ENCODE data around the gene CSTPP1. TPM values are rescaled to one million over a fixed set of nuclear protein-coding genes. Genes with fewer than 3 reads are reported as not detected.

The CSTPP1 gene
- polyA plus RNA-seq, 1 donor (not counting 4 experiments of a cell fraction or from before 2014, with no cell fraction given) = 20.0 TPM

DNA sequence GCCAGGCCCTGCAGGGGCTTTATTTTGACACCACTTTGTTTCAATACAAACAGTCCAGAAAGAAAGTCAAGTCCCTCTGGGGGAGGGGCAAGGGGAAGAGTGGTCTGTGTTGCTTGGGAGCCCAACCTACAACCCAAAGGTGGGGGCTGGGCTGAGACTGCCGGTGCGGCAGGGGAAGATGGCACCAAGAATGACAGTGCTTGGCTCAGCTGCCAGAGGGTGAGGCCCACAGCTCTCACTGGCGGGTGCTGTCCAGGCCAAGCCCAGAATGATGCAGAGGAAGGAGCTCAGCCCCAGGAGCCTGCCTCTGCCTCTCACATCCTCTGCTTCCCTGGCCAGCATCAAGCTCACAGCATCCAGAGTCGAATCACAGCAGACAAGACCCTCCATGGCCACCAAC lies 227.8 kb downstream of the CSTPP1 start:
- DNase-seq (ENCODE audit: low read depth, low spot score) = no peak
- H3K9me3 ChIP-seq (ENCODE audit: control insufficient read depth, low read depth, low read length) = no peaks in the 10 kb centered on the region
- dilution Hi-C loops (cut with MboI; ENCODE audit: extremely low pct_ligation_motif_present, low sequenced_read_pairs) = no loop called here
- no peaks in the 10 kb centered on the region for H3K27me3 ChIP-seq (ENCODE audit: control insufficient read depth, extremely low read depth, insufficient read depth, low read length)
- H2AFZ ChIP-seq (ENCODE audit: control insufficient read depth, low read length) = no peak overlapping the region
- H3K4me2 ChIP-seq (ENCODE audit: control insufficient read depth, extremely low read depth, insufficient read depth, low read depth, low read length) = no peak overlapping the region
- peaks cover 40 to 41% of the 10 kb centered on the region in 2 experiments for H3K36me3 ChIP-seq (ENCODE audit: control insufficient read depth in 2 of 2, extremely low read depth in 1 of 2, insufficient read depth in 2 of 2, low read length in 2 of 2)
- H4K20me1 ChIP-seq (ENCODE audit: control insufficient read depth, extremely low read depth, insufficient read depth, low read length) = no peaks in the 10 kb centered on the region
- H3K4me3 ChIP-seq (ENCODE audit: control insufficient read depth in 2 of 3, extremely low read depth in 1 of 3, insufficient read depth in 2 of 3, low read depth in 1 of 3, low read length in 3 of 3) = no peak overlapping the region
- TF ChIP-seq CTCF (optimal IDR thresholded peaks at IDR 0.05 in 1 of 3, IDR thresholded peaks at IDR 0.05 in 1 of 3, conservative IDR thresholded peaks at IDR 0.05 in 1 of 3; ENCODE audit: extremely low read depth in 1 of 3, insufficient read depth in 2 of 3, low read length in 3 of 3) = no peak
- no peak for TF ChIP-seq EZH2 (IDR thresholded peaks at IDR 0.05; ENCODE audit: low read length)
- no peak for FAIRE-seq
- no peaks in the 10 kb centered on the region for H3K4me1 ChIP-seq (ENCODE audit: control insufficient read depth, extremely low read depth, insufficient read depth, low read length)
- H3K27ac ChIP-seq (ENCODE audit: control insufficient read depth, insufficient read depth, low read length) = no peak overlapping the region
- no peak overlapping the region for H3K9ac ChIP-seq (ENCODE audit: control insufficient read depth, extremely low read depth, insufficient read depth, low read length)
- peaks cover 5% of the 10 kb centered on the region for H3K79me2 ChIP-seq (ENCODE audit: control insufficient read depth, insufficient read depth, low read length)
- no peaks in the 10 kb centered on the region for H3K9me1 ChIP-seq (ENCODE audit: control insufficient read depth, extremely low read depth, insufficient read depth, low read length)

DNA sequence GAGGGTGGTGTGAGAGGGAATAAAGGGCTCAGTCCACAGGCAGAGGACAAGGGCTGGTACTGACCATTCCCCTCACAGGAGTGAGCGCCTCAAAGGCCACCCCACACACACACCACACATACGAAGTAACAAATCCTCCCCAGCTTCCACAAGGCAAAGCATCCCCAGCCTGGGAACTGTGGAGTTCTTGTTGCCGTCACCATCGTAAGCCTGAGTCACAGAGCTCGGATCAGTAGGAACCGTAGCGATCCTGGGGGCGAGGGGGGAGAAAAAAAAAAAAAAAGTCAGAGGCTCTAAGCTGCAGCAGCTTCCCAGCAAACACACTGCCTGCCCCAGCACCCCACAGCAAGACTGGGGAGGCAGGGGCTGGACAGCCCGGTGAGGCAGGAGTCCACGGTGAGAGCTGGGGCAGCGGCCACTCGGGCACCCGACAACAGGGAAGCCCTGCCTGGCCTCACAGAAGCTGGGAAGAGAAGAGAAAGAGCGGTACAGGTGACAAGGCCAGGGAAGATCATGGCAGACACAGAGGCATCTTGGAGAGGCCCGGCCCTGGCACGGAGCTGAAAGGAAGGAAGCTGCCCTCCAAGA lies 228.8 kb downstream of the CSTPP1 start:
- H3K9me1 ChIP-seq (ENCODE audit: control insufficient read depth, extremely low read depth, insufficient read depth, low read length) = no peaks in the 10 kb centered on the region
- TF ChIP-seq CTCF (optimal IDR thresholded peaks at IDR 0.05 in 1 of 3, IDR thresholded peaks at IDR 0.05 in 1 of 3, conservative IDR thresholded peaks at IDR 0.05 in 1 of 3; ENCODE audit: extremely low read depth in 1 of 3, insufficient read depth in 2 of 3, low read length in 3 of 3) = no peak
- TF ChIP-seq EZH2 (IDR thresholded peaks at IDR 0.05; ENCODE audit: low read length) = no peak
- peaks cover 40 to 44% of the 10 kb centered on the region in 2 experiments for H3K36me3 ChIP-seq (ENCODE audit: control insufficient read depth in 2 of 2, extremely low read depth in 1 of 2, insufficient read depth in 2 of 2, low read length in 2 of 2)
- H3K9me3 ChIP-seq (ENCODE audit: control insufficient read depth, low read depth, low read length) = no peaks in the 10 kb centered on the region
- no peaks in the 10 kb centered on the region for H4K20me1 ChIP-seq (ENCODE audit: control insufficient read depth, extremely low read depth, insufficient read depth, low read length)
- no peak overlapping the region for H3K4me2 ChIP-seq (ENCODE audit: control insufficient read depth, extremely low read depth, insufficient read depth, low read depth, low read length)
- no peak overlapping the region for H3K9ac ChIP-seq (ENCODE audit: control insufficient read depth, extremely low read depth, insufficient read depth, low read length)
- no peaks in the 10 kb centered on the region for H3K27me3 ChIP-seq (ENCODE audit: control insufficient read depth, extremely low read depth, insufficient read depth, low read length)
- H3K4me1 ChIP-seq (ENCODE audit: control insufficient read depth, extremely low read depth, insufficient read depth, low read length) = no peaks in the 10 kb centered on the region
- H3K27ac ChIP-seq (ENCODE audit: control insufficient read depth, insufficient read depth, low read length) = no peak overlapping the region
- DNase-seq (ENCODE audit: low read depth, low spot score) (no peak), FAIRE-seq (no peak)
- H3K79me2 ChIP-seq (ENCODE audit: control insufficient read depth, insufficient read depth, low read length) = peaks cover 9% of the 10 kb centered on the region
- H3K4me3 ChIP-seq (ENCODE audit: control insufficient read depth in 2 of 3, extremely low read depth in 1 of 3, insufficient read depth in 2 of 3, low read depth in 1 of 3, low read length in 3 of 3) = no peak overlapping the region
- H2AFZ ChIP-seq (ENCODE audit: control insufficient read depth, low read length) = no peak overlapping the region
- dilution Hi-C loops (cut with MboI; ENCODE audit: extremely low pct_ligation_motif_present, low sequenced_read_pairs) = no loop called here
